A549 (cell line): Measurements from ENCODE around the gene TMEM250. TPM values are rescaled to one million over a fixed set of nuclear protein-coding genes. Genes with fewer than 3 reads are reported as not detected.
A peak's percentile ranks its signal among the peaks of the same experiment; 100 is the strongest.

Source experiments
- ATAC-seq, 2 experiments: fragments of 200-7000 bp in 1 of 2; fragments of >200 bp in 1 of 2; cut with Nextera tagmentation in 1 of 2; cut with Tn5 transposase in 1 of 2; 3 replicates each; pipeline versions ENCODE4 v1.8.0 to v1.9.1; 2018 to 2020; ENCODE audit warnings: mild to moderate bottlenecking in 1 of 2, moderate library complexity in 1 of 2
- CTCF ChIA-PET: fragments of 300-600 bp; sonication (Branson Sonifier 250); formaldehyde crosslinking; extraction: SDS; loops from one replicate; lab custom pipeline; 2021; ENCODE audit warnings: antibody characterized with exemption, inconsistent platforms; lab: Yijun Ruan, JAX
- POLR2A ChIA-PET: fragments of 350-600 bp; formaldehyde crosslinking; extraction: SDS; loops from one replicate; lab custom pipeline; 2021; ENCODE audit warnings: antibody characterized with exemption, inconsistent platforms; lab: Yijun Ruan, JAX
- DNase-seq, 2 experiments: peaks; one replicate each; pipeline versions ENCODE4 v3.0.0 to v3.0.0-alpha.2; 2011 to 2016; ENCODE audit warnings: low read depth in 1 of 2, low spot score in 1 of 2
- FAIRE-seq: peaks from 2 replicates; lab custom pipeline; 2011; peaks lifted over from hg19 to GRCh38; lab: Jason Lieb, UNC
- H3K27ac ChIP-seq, 2 experiments: fragments of >200 bp; sonication (Bioruptor Twin); formaldehyde crosslinking; 3 replicates each; pipeline ENCODE4 v1.5.1; 2016 to 2017
- H3K4me1 ChIP-seq: fragments of >200 bp; sonication (Bioruptor Twin); formaldehyde crosslinking; 3 replicates; pipeline ENCODE4 v1.6.1; 2016
- H3K4me2 ChIP-seq: fragments of >200 bp; sonication (Bioruptor Twin); formaldehyde crosslinking; 3 replicates; pipeline ENCODE4 v1.6.1; 2016
- H3K4me3 ChIP-seq: fragments of >200 bp; sonication (Bioruptor Twin); formaldehyde crosslinking; 3 replicates; pipeline ENCODE4 v1.5.1; 2016
- H3K9me3 ChIP-seq: fragments of >200 bp; sonication (Bioruptor Twin); formaldehyde crosslinking; 3 replicates; pipeline ENCODE4 v1.6.1; 2016
- BCL3 ChIP-seq: fragments of >200 bp; sonication (Bioruptor Twin); formaldehyde crosslinking; IDR thresholded peaks from 3 replicates; pipeline ENCODE4 v1.6.1; 2016
- CHD4 ChIP-seq: fragments of 200-600 bp; sonication (generic); IDR thresholded peaks from 2 replicates; pipeline ENCODE4 v1.6.1; 2016; ENCODE audit warnings: antibody characterized with exemption, mild to moderate bottlenecking, borderline replicate concordance
- CTCF ChIP-seq: fragments of >200 bp; sonication (Bioruptor Twin); formaldehyde crosslinking; IDR thresholded peaks from 3 replicates; pipeline ENCODE4 v1.5.1; 2016
- EHMT2 ChIP-seq: fragments of 200-600 bp; sonication (generic); IDR thresholded peaks from 2 replicates; pipeline ENCODE4 v1.6.1; 2016; ENCODE audit warnings: antibody characterized with exemption, low read depth, mild to moderate bottlenecking, moderate library complexity
- ELK1 ChIP-seq: fragments of 150-350 bp; IDR thresholded peaks from 2 replicates; pipeline ENCODE4 v1.6.1; 2014; ENCODE audit warnings: low read depth, mild to moderate bottlenecking, low read length
- EP300 ChIP-seq, 2 experiments: fragments of >200 bp; sonication (Bioruptor Twin); formaldehyde crosslinking; IDR thresholded peaks; 2 replicates in 1 of 2; 3 replicates in 1 of 2; pipeline ENCODE4 v1.6.1; 2016 to 2017
- FOXS1 ChIP-seq: fragments of 250-450 bp; sonication (Bioruptor Pico); IDR thresholded peaks from 2 replicates; pipeline ENCODE4 v1.5.0; 2020; ENCODE audit warnings: mild to moderate bottlenecking, moderate library complexity
- HDAC2 ChIP-seq: fragments of 200-600 bp; sonication (generic); IDR thresholded peaks from 2 replicates; pipeline ENCODE4 v1.6.1; 2016
- HES2 ChIP-seq: fragments of >200 bp; sonication (Bioruptor Twin); formaldehyde crosslinking; IDR thresholded peaks from 2 replicates; pipeline ENCODE4 v1.6.1; 2016
- HOXB13 ChIP-seq: fragments of 250-450 bp; sonication (Bioruptor Pico); IDR thresholded peaks from 2 replicates; pipeline ENCODE4 v1.5.0; 2020; ENCODE audit warnings: low read depth, mild to moderate bottlenecking, moderate library complexity
- HOXB5 ChIP-seq: fragments of 250-450 bp; sonication (Bioruptor Pico); IDR thresholded peaks from 2 replicates; pipeline ENCODE4 v1.5.0; 2020; ENCODE audit warnings: mild to moderate bottlenecking, moderate library complexity
- JUN ChIP-seq, 2 experiments: fragments of >200 bp; sonication (Bioruptor Twin); formaldehyde crosslinking; IDR thresholded peaks; 2 replicates in 1 of 2; 3 replicates in 1 of 2; pipeline ENCODE4 v1.6.1; 2016 to 2017
- KDM5A ChIP-seq: fragments of 200-600 bp; sonication (generic); IDR thresholded peaks from 2 replicates; pipeline ENCODE4 v1.6.1; 2016; ENCODE audit warnings: antibody characterized with exemption, mild to moderate bottlenecking
- MAFK ChIP-seq: fragments of 450-650 bp; IDR thresholded peaks from 2 replicates; pipeline ENCODE4 v1.6.1; 2014; ENCODE audit not compliant: partially characterized antibody
- MAX ChIP-seq: IDR thresholded peaks from 2 replicates; pipeline ENCODE4 v1.6.1; 2012
- MYC ChIP-seq: IDR thresholded peaks from 2 replicates; pipeline ENCODE4 v1.6.1; 2012; ENCODE audit warnings: mild to moderate bottlenecking, inconsistent platforms, low read length, improper control_type of control experiment, borderline replicate concordance
- NFE2L2 ChIP-seq: fragments of 150-350 bp; conservative IDR thresholded peaks from 2 replicates; pipeline ENCODE4 v1.6.1; 2014; ENCODE audit warnings: low read length
- PHF8 ChIP-seq: fragments of 200-600 bp; sonication (generic); IDR thresholded peaks from 2 replicates; pipeline ENCODE4 v1.6.1; 2016; ENCODE audit warnings: low read depth, mild to moderate bottlenecking, antibody characterized with exemption, moderate library complexity, borderline replicate concordance
- POLR2A ChIP-seq: IDR thresholded peaks from 2 replicates; pipeline ENCODE4 v1.6.1; 2012; ENCODE audit warnings: mild to moderate bottlenecking, low read length
- POLR2AphosphoS2 ChIP-seq: conservative IDR thresholded peaks from 2 replicates; pipeline ENCODE4 v1.6.1; 2012; ENCODE audit warnings: low read length, improper control_type of control experiment, inconsistent platforms
- RAD21 ChIP-seq, 2 experiments: fragments of >200 bp in 1 of 2; sonication (Bioruptor Twin) in 1 of 2; formaldehyde crosslinking in 1 of 2; IDR thresholded peaks in 1 of 2; conservative IDR thresholded peaks in 1 of 2; 2 replicates in 1 of 2; 3 replicates in 1 of 2; pipeline ENCODE4 v1.6.1; 2012 to 2018; ENCODE audit warnings: inconsistent platforms in 1 of 2
- WGBS: methylation state at CpG from one replicate; pipeline ENCODE4 v1.1.6; 2017; ENCODE audit errors: missing lambda C conversion rate; 5-methylcytosine and 5-hydroxymethylcytosine counted together
- polyA plus RNA-seq, 4 experiments: library from polyadenylated mRNA; depleted of rRNA in 3 of 4; stranded (reverse); fragments of >200 nt; fragmentation: RNase III in 1 of 4; extraction: RNeasy Plus Mini Kit Qiagen cat#74134 plus additional on column Dnase treatment in 1 of 4; gene quantifications; 2 replicates in 3 of 4; 3 replicates in 1 of 4; pipeline ENCODE4 v1.2.3, GENCODE V29; 2011 to 2017

The TMEM250 gene
- polyA plus RNA-seq, 2 of the 4 experiments (the other 2 are of a cell fraction) = 13.0 to 35.2 TPM

- TF ChIP-seq KDM5A = no peak
- no peak for TF ChIP-seq MYC
- no peak for TF ChIP-seq MAX
- no peak for TF ChIP-seq EP300 (IDR thresholded peaks at IDR 0.05)
- no peak for TF ChIP-seq BCL3
- no peak for TF ChIP-seq RAD21 (conservative IDR thresholded peaks at IDR 0.05 in 1 of 2, IDR thresholded peaks at IDR 0.05 in 1 of 2)
- no peak for TF ChIP-seq EHMT2
- no peak for TF ChIP-seq POLR2AphosphoS2
- TF ChIP-seq HOXB5 (CRISPR knock-in tag) = no peak
- TF ChIP-seq NFE2L2 = no peak
- no peak for TF ChIP-seq PHF8
- TF ChIP-seq HOXB13 (CRISPR knock-in tag) = no peak
- TF ChIP-seq ELK1 = no peak
- TF ChIP-seq HES2 = no peak
- TF ChIP-seq HDAC2 = no peak
- no peak for TF ChIP-seq FOXS1 (CRISPR knock-in tag)
- TF ChIP-seq POLR2A = no peak
- TF ChIP-seq, all 56 proteins: peak for 0
- WGBS = 9% methylated on average over 11 of the region's 16 CpGs
- peak overlapping the region; percentile 79 for H3K4me3 ChIP-seq
- peak; percentile 31 to 73; a peak in 3 of 6 replicates for ATAC-seq
- POLR2A ChIA-PET = interaction anchor here (0.7 to 1.8 kb wide), 4 partner anchors 16 to 346 kb away, joined by 3 to 12 read pairs (median 8); no protein-coding TSS in a partner anchor
- H3K4me1 ChIP-seq = peaks cover 57% of the 10 kb centered on the region
- CTCF ChIA-PET = interaction anchor here (0.6 to 1.7 kb wide), 8 partner anchors 8 to 127 kb away, joined by 3 to 14 read pairs (median 4); no protein-coding TSS in a partner anchor
- DNase-seq = peak; percentile 51 to 84
- H3K9me3 ChIP-seq = no peaks in the 10 kb centered on the region
- peak overlapping the region; percentile 92 to 94 for H3K27ac ChIP-seq
- peak overlapping the region; percentile 97 for H3K4me2 ChIP-seq
- FAIRE-seq = no peak
Observed at GRCh38 chr9:136093346-136093986, 25.2 kb downstream of the TMEM250 start.

GRCh38 chr9:136092741-136093140, 25.9 kb downstream of the TMEM250 start:
- peak overlapping the region; percentile 97 for H3K4me2 ChIP-seq
- ATAC-seq (no peak), DNase-seq (no peak), FAIRE-seq (no peak)
- H3K27ac ChIP-seq = peak overlapping the region; percentile 92 to 94; a peak in 5 of 6 replicates
- WGBS = 81% methylated on average over 8 of the region's 9 CpGs
- H3K9me3 ChIP-seq = no peaks in the 10 kb centered on the region
- TF ChIP-seq CTCF (0 out of 3 replicates have a peak, but pooled peaks have one; percentile 6), CHD4 (no peak), JUN (IDR thresholded peaks at IDR 0.05) (no peak), HDAC2 (no peak), MAFK (no peak), HES2 (no peak), MAX (no peak), NFE2L2 (no peak)
- H3K4me1 ChIP-seq = peaks cover 57% of the 10 kb centered on the region
- POLR2A ChIA-PET = interaction anchor here (1.7 to 1.8 kb wide), 2 partner anchors 17 to 41 kb away, joined by 9 to 12 read pairs; no protein-coding TSS in a partner anchor
- CTCF ChIA-PET = interaction anchor here (0.9 to 4.2 kb wide), 5 partner anchors 13 to 30 kb away, joined by 3 to 94 read pairs (median 14); partner anchors contain the start of gene TMEM250
- H3K4me3 ChIP-seq = peak overlapping the region; percentile 79; the same call in 2 of the 3 replicates
